ENCODE data around the gene SQSTM1. TPM values are rescaled to one million over a fixed set of nuclear protein-coding genes. Genes with fewer than 3 reads are reported as not detected.

SQSTM1 gene
- total and polyA plus RNA-seq, 4 donors, result 152 to 404 (median 345) TPM

DNA sequence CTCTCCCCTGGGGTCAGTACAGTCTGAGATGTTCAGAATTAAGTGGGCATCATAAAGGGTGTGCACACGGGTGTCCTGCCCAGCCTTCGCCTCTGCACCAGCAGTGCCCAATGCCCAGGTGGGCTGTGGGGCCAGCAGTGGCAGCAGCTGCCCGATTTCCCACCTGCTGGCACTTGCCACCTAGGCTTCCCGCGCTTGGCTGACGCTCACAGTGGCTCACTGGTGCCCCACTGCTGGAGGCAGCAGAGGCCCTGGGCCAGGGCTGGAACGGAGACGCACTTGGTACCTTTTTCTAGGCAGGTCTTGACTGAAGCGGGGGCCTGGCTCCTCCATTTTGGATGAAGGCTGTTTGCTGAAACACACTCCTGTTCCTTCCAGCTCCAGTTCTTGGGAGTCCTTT, 20.9 kb downstream of the SQSTM1 start:
- DNase-seq, result no peak
- no peaks in the 10 kb centered on the region for H3K4me1 ChIP-seq (ENCODE audit: control insufficient read depth in 1 of 2, insufficient read depth in 2 of 2, low read length in 2 of 2)
- intact Hi-C loops (cut with DNase I), result no loop called here
- no peaks in the 10 kb centered on the region for H3K9me3 ChIP-seq (ENCODE audit: control insufficient read depth, low read length)
- H3K4me3 ChIP-seq (ENCODE audit: low read length in 2 of 2), result no peak overlapping the region
- H3K27ac ChIP-seq (ENCODE audit: low read depth in 1 of 2, low read length in 2 of 2), result no peak overlapping the region
- ATAC-seq (ENCODE audit: low FRiP score), result no peak
- H3K36me3 ChIP-seq (ENCODE audit: control insufficient read depth in 1 of 2, insufficient read depth in 2 of 2, low read length in 1 of 2), result peaks cover 2 to 10% of the 10 kb centered on the region in 2 donors
- no peaks in the 10 kb centered on the region for H3K27me3 ChIP-seq (ENCODE audit: control insufficient read depth in 1 of 2, insufficient read depth in 2 of 2, low read length in 1 of 2)
- WGBS, 2 donors, result 92 to 93% methylated on average over 9 of the region's 9 CpGs

DNA sequence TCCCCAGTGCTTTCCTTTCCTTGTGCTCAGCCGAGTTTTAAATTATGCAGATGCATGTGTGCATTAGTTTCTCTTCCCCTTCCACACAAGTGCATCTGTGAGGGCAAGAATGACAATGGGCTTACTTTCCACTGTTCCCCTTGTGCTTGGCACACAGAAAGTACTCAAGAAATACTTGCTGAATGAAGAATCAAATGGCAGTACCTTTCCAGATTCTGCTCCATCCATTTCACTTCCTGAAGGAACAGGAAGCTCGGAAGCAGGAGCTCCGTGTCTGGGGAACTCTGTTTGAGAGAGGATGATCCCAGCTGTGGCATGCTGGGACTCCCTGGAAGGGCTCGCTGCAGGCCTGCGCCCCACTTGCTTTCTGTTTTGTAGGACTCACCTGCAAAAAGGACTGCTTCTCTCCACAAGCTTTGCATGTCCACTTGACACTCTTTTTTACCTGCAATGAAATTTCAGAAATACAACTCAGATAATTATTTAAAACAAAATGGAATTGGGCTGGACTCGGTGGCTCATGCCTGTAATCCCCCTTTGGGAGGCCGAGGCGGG, 32.4 kb downstream of the SQSTM1 start:
- 89 to 92% methylated on average over 8 of the region's 8 CpGs for WGBS, 2 donors
- Histone ChIP-seq H3K27ac (ENCODE audit: low read depth in 1 of 2, low read length in 2 of 2) (no peak overlapping the region), H3K4me3 (ENCODE audit: low read length in 2 of 2) (no peak overlapping the region), H3K27me3 (ENCODE audit: control insufficient read depth in 1 of 2, insufficient read depth in 2 of 2, low read length in 1 of 2) (no peaks in the 10 kb centered on the region), H3K36me3 (ENCODE audit: control insufficient read depth in 1 of 2, insufficient read depth in 2 of 2, low read length in 1 of 2) (peaks cover 0 to 9% of the 10 kb centered on the region in 2 donors), H3K4me1 (ENCODE audit: control insufficient read depth in 1 of 2, insufficient read depth in 2 of 2, low read length in 2 of 2) (no peaks in the 10 kb centered on the region), H3K9me3 (ENCODE audit: control insufficient read depth, low read length) (no peaks in the 10 kb centered on the region)
- DNase-seq (no peak), ATAC-seq (ENCODE audit: low FRiP score) (no peak)
- intact Hi-C loops (cut with DNase I), result loop anchor here in 1 of 2 donors (10.0 kb wide), 1 partner anchor 48 kb away; the partner anchor contains the start of gene MGAT4B

GRCh38 chr5:179854356-179854755, 33.7 kb downstream of the SQSTM1 start:
- no peak for ATAC-seq (ENCODE audit: low FRiP score)
- WGBS, 2 donors, result 2 to 8% methylated on average over 8 of the region's 8 CpGs
- intact Hi-C loops (cut with DNase I), result loop anchor here in 1 of 2 donors (10.0 kb wide), 1 partner anchor 50 kb away; the partner anchor contains the start of gene MGAT4B
- Histone ChIP-seq H3K9me3 (ENCODE audit: control insufficient read depth, low read length) (no peaks in the 10 kb centered on the region), H3K36me3 (ENCODE audit: control insufficient read depth in 1 of 2, insufficient read depth in 2 of 2, low read length in 1 of 2) (peaks cover 0 to 9% of the 10 kb centered on the region in 2 donors), H3K27ac (ENCODE audit: low read depth in 1 of 2, low read length in 2 of 2) (no peak overlapping the region), H3K27me3 (ENCODE audit: control insufficient read depth in 1 of 2, insufficient read depth in 2 of 2, low read length in 1 of 2) (no peaks in the 10 kb centered on the region), H3K4me1 (ENCODE audit: control insufficient read depth in 1 of 2, insufficient read depth in 2 of 2, low read length in 2 of 2) (no peaks in the 10 kb centered on the region), H3K4me3 (ENCODE audit: low read length in 2 of 2) (no peak overlapping the region)
- no peak for DNase-seq

DNA sequence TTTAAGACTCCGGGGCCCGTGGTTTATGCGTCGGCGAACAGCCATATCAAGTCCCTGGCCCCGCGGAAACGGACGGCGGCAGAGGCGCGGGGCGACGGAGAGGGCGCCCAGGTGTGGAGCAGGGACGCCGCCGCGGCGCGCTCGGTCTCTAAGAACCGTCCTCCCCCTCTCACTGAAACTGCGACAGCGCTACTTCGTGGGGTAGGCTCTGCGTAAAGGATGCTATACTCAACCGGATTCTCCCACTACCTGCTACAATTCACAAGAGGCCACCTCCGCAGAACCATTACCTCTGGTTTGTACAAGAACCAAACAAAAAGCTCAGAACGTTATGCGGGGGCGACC, 37.5 kb downstream of the SQSTM1 start:
- Histone ChIP-seq H3K4me1 (ENCODE audit: control insufficient read depth in 1 of 2, insufficient read depth in 2 of 2, low read length in 2 of 2) (no peaks in the 10 kb centered on the region), H3K4me3 (ENCODE audit: low read length in 2 of 2) (peak overlapping the region; percentile 53), H3K9me3 (ENCODE audit: control insufficient read depth, low read length) (no peaks in the 10 kb centered on the region), H3K27me3 (ENCODE audit: control insufficient read depth in 1 of 2, insufficient read depth in 2 of 2, low read length in 1 of 2) (no peaks in the 10 kb centered on the region), H3K36me3 (ENCODE audit: control insufficient read depth in 1 of 2, insufficient read depth in 2 of 2, low read length in 1 of 2) (peaks cover 0 to 6% of the 10 kb centered on the region in 2 donors), H3K27ac (ENCODE audit: low read depth in 1 of 2, low read length in 2 of 2) (peak overlapping the region in 1 of 2 donors; percentile 6)
- ATAC-seq (ENCODE audit: low FRiP score) (peak; percentile 64), DNase-seq (peak in 1 of 2 donors; percentile 80)
- WGBS, 2 donors, result 0% methylated on average over 32 of the region's 32 CpGs
- intact Hi-C loops (cut with DNase I), result loop anchor here (5.0 to 10.0 kb wide), 2 partner anchors 36 to 53 kb away; partner anchors contain the start of genes SQSTM1 (in 2 of the 2) and MGAT4B (in 1 of the 2)

- Histone ChIP-seq H3K4me1 (ENCODE audit: control insufficient read depth in 1 of 2, insufficient read depth in 2 of 2, low read length in 2 of 2) (no peaks in the 10 kb centered on the region), H3K9me3 (ENCODE audit: control insufficient read depth, low read length) (no peaks in the 10 kb centered on the region), H3K27ac (ENCODE audit: low read depth in 1 of 2, low read length in 2 of 2) (peak within 1 kb of the TSS in 1 of 2 donors; percentile 62), H3K27me3 (ENCODE audit: control insufficient read depth in 1 of 2, insufficient read depth in 2 of 2, low read length in 1 of 2) (no peaks in the 10 kb centered on the region), H3K4me3 (ENCODE audit: low read length in 2 of 2) (peak within 1 kb of the TSS; percentile 53), H3K36me3 (ENCODE audit: control insufficient read depth in 1 of 2, insufficient read depth in 2 of 2, low read length in 1 of 2) (peaks cover 0 to 10% of the 10 kb centered on the region in 2 donors)
- 0 to 1% methylated on average over 75 to 90 of the region's 90 CpGs for WGBS, 2 donors
- DNase-seq (peak; percentile 99 to 100), ATAC-seq (ENCODE audit: low FRiP score) (peak; percentile 99)
- intact Hi-C loops (cut with DNase I), result loop anchor here (5.0 to 10.0 kb wide), 2 partner anchors 37 to 54 kb away; partner anchors contain the start of genes SQSTM1 (in 2 of the 2) and MGAT4B (in 1 of the 2)
Measured at GRCh38 chr5:179858586-179859427, 38.1 kb downstream of the SQSTM1 start, which contains the start of gene MRNIP. Gene MRNIP (minus strand): TSS chr5:179858817. CDS start chr5:179858796, 21 bp downstream.

DNA sequence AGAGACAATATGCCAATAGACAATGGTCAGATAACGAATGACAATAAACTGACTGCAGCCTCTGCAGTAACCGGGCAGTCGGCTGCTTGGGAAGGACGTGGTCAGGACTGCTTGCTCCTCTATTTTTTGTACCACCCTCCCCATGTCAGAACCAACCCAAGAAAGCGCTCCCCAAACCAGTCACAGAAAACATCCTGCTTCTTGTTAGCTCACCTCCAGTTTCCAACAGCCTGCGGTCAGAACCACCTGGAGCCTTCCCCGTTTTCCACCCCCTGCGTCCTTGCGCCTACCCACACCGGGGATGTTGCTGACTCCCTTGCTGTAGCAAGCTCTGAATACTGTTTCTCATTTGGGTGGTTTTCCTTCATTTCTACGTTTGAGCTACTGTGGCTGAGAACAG, 39.6 kb downstream of the SQSTM1 start:
- intact Hi-C loops (cut with DNase I), result no loop called here
- Histone ChIP-seq H3K4me3 (ENCODE audit: low read length in 2 of 2) (no peak overlapping the region), H3K27me3 (ENCODE audit: control insufficient read depth in 1 of 2, insufficient read depth in 2 of 2, low read length in 1 of 2) (no peaks in the 10 kb centered on the region), H3K9me3 (ENCODE audit: control insufficient read depth, low read length) (no peaks in the 10 kb centered on the region), H3K36me3 (ENCODE audit: control insufficient read depth in 1 of 2, insufficient read depth in 2 of 2, low read length in 1 of 2) (peaks cover 0 to 11% of the 10 kb centered on the region in 2 donors), H3K27ac (ENCODE audit: low read depth in 1 of 2, low read length in 2 of 2) (no peak overlapping the region), H3K4me1 (ENCODE audit: control insufficient read depth in 1 of 2, insufficient read depth in 2 of 2, low read length in 2 of 2) (no peaks in the 10 kb centered on the region)
- no peak for DNase-seq
- no peak for ATAC-seq (ENCODE audit: low FRiP score)
- 68 to 82% methylated on average over 11 of the region's 11 CpGs for WGBS, 2 donors

DNA sequence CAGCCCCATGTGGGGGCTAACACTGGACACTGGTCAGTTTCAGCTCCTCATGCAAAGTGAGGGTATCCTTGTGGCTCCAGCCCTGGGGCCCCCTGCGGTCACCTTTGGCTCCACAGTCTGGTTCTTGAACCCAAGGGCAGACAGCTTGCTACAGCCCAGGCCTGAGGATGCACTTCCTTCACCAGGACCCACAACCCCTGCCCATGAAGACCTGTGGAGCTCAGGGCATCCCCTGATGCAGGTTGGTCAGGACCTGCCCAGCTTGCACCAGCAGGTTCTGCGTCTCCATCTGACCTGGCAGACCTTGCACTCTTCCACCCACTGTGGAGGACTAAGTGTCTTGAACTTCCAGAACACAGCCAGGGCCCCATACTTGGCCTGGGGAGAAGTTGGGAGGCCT, 41.6 kb downstream of the SQSTM1 start:
- Histone ChIP-seq H3K9me3 (ENCODE audit: control insufficient read depth, low read length) (no peaks in the 10 kb centered on the region), H3K4me3 (ENCODE audit: low read length in 2 of 2) (no peak overlapping the region), H3K36me3 (ENCODE audit: control insufficient read depth in 1 of 2, insufficient read depth in 2 of 2, low read length in 1 of 2) (peaks cover 0 to 11% of the 10 kb centered on the region in 2 donors), H3K27ac (ENCODE audit: low read depth in 1 of 2, low read length in 2 of 2) (no peak overlapping the region), H3K27me3 (ENCODE audit: control insufficient read depth in 1 of 2, insufficient read depth in 2 of 2, low read length in 1 of 2) (no peaks in the 10 kb centered on the region), H3K4me1 (ENCODE audit: control insufficient read depth in 1 of 2, insufficient read depth in 2 of 2, low read length in 2 of 2) (no peaks in the 10 kb centered on the region)
- DNase-seq (peak in 1 of 2 donors; percentile 16), ATAC-seq (ENCODE audit: low FRiP score) (no peak)
- intact Hi-C loops (cut with DNase I), result no loop called here
- WGBS, 2 donors, result 99 to 100% methylated on average over 2 of the region's 2 CpGs

GRCh38 chr5:179862891-179863290, 42.2 kb downstream of the SQSTM1 start:
- peaks cover 0 to 11% of the 10 kb centered on the region in 2 donors for H3K36me3 ChIP-seq (ENCODE audit: control insufficient read depth in 1 of 2, insufficient read depth in 2 of 2, low read length in 1 of 2)
- H3K9me3 ChIP-seq (ENCODE audit: control insufficient read depth, low read length), result no peaks in the 10 kb centered on the region
- intact Hi-C loops (cut with DNase I), result no loop called here
- DNase-seq, result peak in 1 of 2 donors; percentile 53
- H3K27me3 ChIP-seq (ENCODE audit: control insufficient read depth in 1 of 2, insufficient read depth in 2 of 2, low read length in 1 of 2), result no peaks in the 10 kb centered on the region
- 95 to 97% methylated on average over 9 of the region's 9 CpGs for WGBS, 2 donors
- H3K27ac ChIP-seq (ENCODE audit: low read depth in 1 of 2, low read length in 2 of 2), result no peak overlapping the region
- no peaks in the 10 kb centered on the region for H3K4me1 ChIP-seq (ENCODE audit: control insufficient read depth in 1 of 2, insufficient read depth in 2 of 2, low read length in 2 of 2)
- no peak for ATAC-seq (ENCODE audit: low FRiP score)
- no peak overlapping the region for H3K4me3 ChIP-seq (ENCODE audit: low read length in 2 of 2)

Measured in aorta (tissue), 5 donors.